Measurements from ENCODE around the gene DPY19L3. TPM values are rescaled to one million over a fixed set of nuclear protein-coding genes. Genes with fewer than 3 reads are reported as not detected.
"Not testable (repeated sequence)": the region's sequence is repeated elsewhere in the genome, so short reads cannot be mapped to it uniquely, and the experiment has no call there.

Gene DPY19L3
- total RNA-seq, 1 donor from 2014 or later, result 83.1 TPM

DNA sequence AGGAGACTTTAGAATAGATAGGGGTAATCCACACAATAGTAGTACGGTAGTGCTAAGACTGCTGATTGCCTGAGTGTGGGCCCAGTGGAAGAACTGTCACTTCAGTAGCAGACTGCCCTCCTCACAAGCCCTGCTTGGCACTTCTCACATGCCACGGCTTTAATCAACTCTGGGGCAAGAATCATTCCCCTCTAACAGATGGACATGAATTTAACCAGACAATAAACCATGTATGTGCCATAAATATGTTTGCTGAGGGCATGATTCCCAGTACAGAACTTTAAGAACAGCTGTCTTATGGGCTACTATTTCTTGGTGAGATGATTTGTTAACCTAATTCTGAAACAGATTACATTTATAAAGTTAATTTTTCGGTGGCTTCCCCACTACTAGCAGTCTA lies 22.0 kb downstream of the DPY19L3 start:
- Histone ChIP-seq H2AFZ (replicated peaks) (no peak overlapping the region), H3K27ac (no peak overlapping the region), H3K27me3 (no peaks in the 10 kb centered on the region), H3K9ac (no peak overlapping the region), H3F3A (ENCODE audit: low read depth) (no peaks in the 10 kb centered on the region), H4K20me1 (ENCODE audit: low read depth) (no peaks in the 10 kb centered on the region), H3K79me2 (ENCODE audit: low read depth) (peaks cover 44% of the 10 kb centered on the region), H3K4me2 (no peak overlapping the region), H3K4me3 (no peak overlapping the region), H3K36me3 (peaks cover 7% of the 10 kb centered on the region), H3K4me1 (no peaks in the 10 kb centered on the region), H3K9me3 (ENCODE audit: low read depth) (no peaks in the 10 kb centered on the region)
- Mint-ChIP-seq H3K4me3 (no peak overlapping the region), H3K27me3 (ENCODE audit: insufficient read depth, low read depth) (peaks cover 3% of the 10 kb centered on the region), H3K36me3 (peaks cover 19% of the 10 kb centered on the region), H3K4me1 (no peaks in the 10 kb centered on the region), H3K9me3 (no peaks in the 10 kb centered on the region), H3K27ac (no peak overlapping the region)
- DNase-seq (ENCODE audit: low spot score), result no peak
- TF ChIP-seq EZH2 (IDR thresholded peaks at IDR 0.05), result no peak

DNA sequence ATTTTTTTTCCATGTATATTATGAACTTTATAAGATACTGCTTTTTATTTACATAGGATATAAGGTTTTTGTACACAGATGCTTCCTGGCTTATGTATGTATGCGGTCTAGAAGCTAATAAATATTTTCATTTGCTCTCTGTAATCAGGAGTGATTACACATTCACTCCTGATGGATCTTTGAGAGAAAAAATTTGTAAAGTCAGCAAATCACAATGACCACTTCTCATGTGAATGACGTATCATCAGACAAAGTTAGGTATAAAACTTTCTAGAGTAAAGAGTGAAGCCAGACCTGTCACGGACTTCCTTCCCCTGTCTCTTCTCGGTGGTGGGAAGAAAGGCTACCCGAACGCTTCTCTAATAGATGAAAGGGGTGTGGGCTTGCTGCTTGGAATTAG lies 31.1 kb downstream of the DPY19L3 start:
- H3K4me3 Mint-ChIP-seq, result no peak overlapping the region
- Histone ChIP-seq H3K27me3 (no peaks in the 10 kb centered on the region), H3K4me1 (no peaks in the 10 kb centered on the region), H3K4me2 (no peak overlapping the region), H3F3A (ENCODE audit: low read depth) (no peaks in the 10 kb centered on the region), H2AFZ (replicated peaks) (no peak overlapping the region), H3K27ac (no peak overlapping the region), H4K20me1 (ENCODE audit: low read depth) (no peaks in the 10 kb centered on the region), H3K9me3 (ENCODE audit: low read depth) (no peaks in the 10 kb centered on the region), H3K36me3 (peaks cover 7% of the 10 kb centered on the region), H3K79me2 (ENCODE audit: low read depth) (peaks cover 1% of the 10 kb centered on the region), H3K4me3 (no peak overlapping the region), H3K9ac (no peak overlapping the region)
- TF ChIP-seq EZH2 (IDR thresholded peaks at IDR 0.05) (no peak), EZH2phosphoT487 (IDR thresholded peaks at IDR 0.05) (no peak)
- TF ChIP-seq, protein P1, sequence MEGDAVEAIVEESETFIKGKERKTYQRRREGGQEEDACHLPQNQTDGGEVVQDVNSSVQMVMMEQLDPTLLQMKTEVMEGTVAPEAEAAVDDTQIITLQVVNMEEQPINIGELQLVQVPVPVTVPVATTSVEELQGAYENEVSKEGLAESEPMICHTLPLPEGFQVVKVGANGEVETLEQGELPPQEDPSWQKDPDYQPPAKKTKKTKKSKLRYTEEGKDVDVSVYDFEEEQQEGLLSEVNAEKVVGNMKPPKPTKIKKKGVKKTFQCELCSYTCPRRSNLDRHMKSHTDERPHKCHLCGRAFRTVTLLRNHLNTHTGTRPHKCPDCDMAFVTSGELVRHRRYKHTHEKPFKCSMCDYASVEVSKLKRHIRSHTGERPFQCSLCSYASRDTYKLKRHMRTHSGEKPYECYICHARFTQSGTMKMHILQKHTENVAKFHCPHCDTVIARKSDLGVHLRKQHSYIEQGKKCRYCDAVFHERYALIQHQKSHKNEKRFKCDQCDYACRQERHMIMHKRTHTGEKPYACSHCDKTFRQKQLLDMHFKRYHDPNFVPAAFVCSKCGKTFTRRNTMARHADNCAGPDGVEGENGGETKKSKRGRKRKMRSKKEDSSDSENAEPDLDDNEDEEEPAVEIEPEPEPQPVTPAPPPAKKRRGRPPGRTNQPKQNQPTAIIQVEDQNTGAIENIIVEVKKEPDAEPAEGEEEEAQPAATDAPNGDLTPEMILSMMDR (IDR thresholded peaks at IDR 0.05), result no peak
- no peaks in the 10 kb centered on the region for H3K9me3 Mint-ChIP-seq
- no peak for DNase-seq (ENCODE audit: low spot score)
- H3K4me1 Mint-ChIP-seq, result no peaks in the 10 kb centered on the region
- no peak overlapping the region for H3K27ac Mint-ChIP-seq
- peaks cover 2% of the 10 kb centered on the region for H3K27me3 Mint-ChIP-seq (ENCODE audit: insufficient read depth, low read depth)
- H3K36me3 Mint-ChIP-seq, result peaks cover 15% of the 10 kb centered on the region

DNA sequence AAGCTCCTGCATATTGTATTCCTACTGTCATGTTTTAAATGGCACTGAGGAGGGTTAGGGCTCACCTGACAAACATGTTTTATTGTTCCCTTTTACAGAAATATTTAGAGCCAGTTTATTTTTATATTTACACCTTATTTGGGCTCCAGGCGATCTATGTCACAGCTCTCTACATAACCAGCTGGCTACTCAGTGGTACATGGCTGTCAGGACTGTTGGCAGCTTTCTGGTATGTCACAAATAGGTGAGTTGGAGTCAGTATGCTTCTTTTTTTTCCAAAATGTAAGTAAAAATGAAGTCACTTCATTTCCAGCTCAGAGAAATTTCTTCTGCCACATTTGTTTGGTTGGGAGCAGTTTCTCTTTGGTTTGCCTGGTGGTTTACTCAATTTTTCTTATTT lies 31.5 kb downstream of the DPY19L3 start:
- Mint-ChIP-seq H3K27ac (no peak overlapping the region), H3K27me3 (ENCODE audit: insufficient read depth, low read depth) (peaks cover 2% of the 10 kb centered on the region), H3K36me3 (peaks cover 15% of the 10 kb centered on the region), H3K4me3 (no peak overlapping the region), H3K9me3 (no peaks in the 10 kb centered on the region), H3K4me1 (no peaks in the 10 kb centered on the region)
- no peak overlapping the region for H3K9ac ChIP-seq
- no peaks in the 10 kb centered on the region for H3K4me1 ChIP-seq
- no peak for DNase-seq (ENCODE audit: low spot score)
- H3F3A ChIP-seq (ENCODE audit: low read depth), result no peaks in the 10 kb centered on the region
- no peak for TF ChIP-seq EZH2phosphoT487 (IDR thresholded peaks at IDR 0.05)
- no peaks in the 10 kb centered on the region for H3K79me2 ChIP-seq (ENCODE audit: low read depth)
- H3K27me3 ChIP-seq, result no peaks in the 10 kb centered on the region
- no peak overlapping the region for H2AFZ ChIP-seq (replicated peaks)
- no peaks in the 10 kb centered on the region for H3K9me3 ChIP-seq (ENCODE audit: low read depth)
- no peak overlapping the region for H3K27ac ChIP-seq
- H3K4me3 ChIP-seq, result no peak overlapping the region
- no peak overlapping the region for H3K4me2 ChIP-seq
- no peaks in the 10 kb centered on the region for H4K20me1 ChIP-seq (ENCODE audit: low read depth)
- H3K36me3 ChIP-seq, result peaks cover 7% of the 10 kb centered on the region

DNA sequence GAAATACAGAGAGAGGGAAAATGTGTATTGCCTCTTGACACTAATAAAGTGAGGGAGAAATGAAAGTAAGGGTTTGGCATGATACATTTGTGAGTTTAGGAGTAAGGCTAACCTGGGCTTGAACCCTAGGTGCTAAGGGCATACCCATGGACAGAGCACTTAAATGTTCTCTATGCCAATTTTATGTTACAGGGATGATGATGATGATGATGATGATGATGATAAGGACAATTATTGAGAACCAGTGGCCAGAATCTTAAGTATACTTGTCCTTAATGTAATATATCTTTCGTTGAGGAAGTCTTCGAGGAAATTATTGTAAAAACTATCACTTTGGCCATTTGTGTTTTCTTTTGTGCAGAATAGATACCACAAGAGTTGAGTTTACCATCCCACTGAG lies 33.2 kb downstream of the DPY19L3 start:
- no peaks in the 10 kb centered on the region for H3K4me1 ChIP-seq
- no peak overlapping the region for H2AFZ ChIP-seq (replicated peaks)
- Mint-ChIP-seq H3K27me3 (ENCODE audit: insufficient read depth, low read depth) (peaks cover 2% of the 10 kb centered on the region), H3K9me3 (no peaks in the 10 kb centered on the region), H3K36me3 (peaks cover 20% of the 10 kb centered on the region), H3K4me1 (no peaks in the 10 kb centered on the region), H3K4me3 (no peak overlapping the region), H3K27ac (no peak overlapping the region)
- no peak overlapping the region for H3K9ac ChIP-seq
- no peak overlapping the region for H3K4me3 ChIP-seq
- no peak for TF ChIP-seq EZH2 (IDR thresholded peaks at IDR 0.05)
- no peak for TF ChIP-seq EZH2phosphoT487 (IDR thresholded peaks at IDR 0.05)
- no peaks in the 10 kb centered on the region for H3F3A ChIP-seq (ENCODE audit: low read depth)
- H3K27ac ChIP-seq, result no peak overlapping the region
- no peaks in the 10 kb centered on the region for H3K27me3 ChIP-seq
- H3K9me3 ChIP-seq (ENCODE audit: low read depth), result no peaks in the 10 kb centered on the region
- no peaks in the 10 kb centered on the region for H4K20me1 ChIP-seq (ENCODE audit: low read depth)
- H3K4me2 ChIP-seq, result no peak overlapping the region
- H3K79me2 ChIP-seq (ENCODE audit: low read depth), result no peaks in the 10 kb centered on the region
- DNase-seq (ENCODE audit: low spot score), result no peak
- no peaks in the 10 kb centered on the region for H3K36me3 ChIP-seq

DNA sequence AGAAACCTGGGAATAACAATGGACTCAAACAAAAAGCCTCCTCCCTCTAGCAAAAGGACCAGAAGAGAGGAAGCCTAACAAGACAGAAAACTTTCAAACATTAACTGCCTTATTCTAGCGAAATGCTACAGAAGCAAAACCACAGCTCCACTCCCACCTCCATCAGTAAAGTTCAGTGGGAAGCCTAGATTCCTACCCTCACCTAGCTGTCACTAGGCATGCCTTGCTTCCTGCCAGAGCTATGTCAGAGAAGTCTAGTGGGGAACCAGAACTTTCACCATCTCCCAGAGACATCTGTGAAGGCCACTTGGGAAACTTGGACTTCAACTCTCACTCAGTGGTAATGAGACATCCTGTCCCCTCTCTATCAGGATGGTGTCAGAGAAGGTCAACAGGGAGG lies 37.1 kb downstream of the DPY19L3 start:
- H3K27ac Mint-ChIP-seq, result no peak overlapping the region
- no peak for DNase-seq (ENCODE audit: low spot score)
- H3K9me3 Mint-ChIP-seq, result no peaks in the 10 kb centered on the region
- H3K4me1 Mint-ChIP-seq, result no peaks in the 10 kb centered on the region
- peaks cover 30% of the 10 kb centered on the region for H3K36me3 Mint-ChIP-seq
- Histone ChIP-seq H3K4me3 (no peak overlapping the region), H3K27ac (no peak overlapping the region), H3K4me2 (no peak overlapping the region), H3K9me3 (ENCODE audit: low read depth) (no peaks in the 10 kb centered on the region), H4K20me1 (ENCODE audit: low read depth) (no peaks in the 10 kb centered on the region), H3K4me1 (no peaks in the 10 kb centered on the region), H3K36me3 (peaks cover 9% of the 10 kb centered on the region), H2AFZ (replicated peaks) (no peak overlapping the region), H3K79me2 (ENCODE audit: low read depth) (no peaks in the 10 kb centered on the region), H3K27me3 (no peaks in the 10 kb centered on the region), H3F3A (ENCODE audit: low read depth) (no peaks in the 10 kb centered on the region), H3K9ac (no peak overlapping the region)
- H3K27me3 Mint-ChIP-seq (ENCODE audit: insufficient read depth, low read depth), result no peaks in the 10 kb centered on the region
- no peak overlapping the region for H3K4me3 Mint-ChIP-seq
- TF ChIP-seq, protein P1 (IDR thresholded peaks at IDR 0.05), result no peak
- no peak for TF ChIP-seq EZH2 (IDR thresholded peaks at IDR 0.05)
- no peak for TF ChIP-seq EZH2phosphoT487 (IDR thresholded peaks at IDR 0.05)

DNA sequence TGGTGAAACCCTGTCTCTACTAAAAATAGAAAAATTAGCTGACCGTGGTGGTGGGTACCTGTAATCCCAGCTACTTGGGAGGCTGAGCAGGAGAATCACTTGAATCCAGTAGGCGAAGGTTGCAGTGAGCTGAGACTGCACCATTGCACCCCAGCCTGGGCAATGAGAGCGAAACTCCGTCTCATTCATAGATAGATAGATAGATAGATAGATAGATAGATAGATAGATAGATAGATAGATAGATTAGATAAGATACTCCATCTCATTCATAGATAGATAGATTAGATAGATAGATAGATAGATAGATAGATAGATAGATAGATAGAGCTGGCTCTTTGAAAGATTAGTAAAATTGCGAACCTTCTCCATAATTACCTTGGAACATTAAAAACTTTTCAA lies 42.0 kb downstream of the DPY19L3 start:
- H3K4me1 Mint-ChIP-seq; H3K27ac ChIP-seq; H3K27ac Mint-ChIP-seq; H3K9me3 ChIP-seq (ENCODE audit: low read depth); H3K9ac ChIP-seq; H3F3A ChIP-seq (ENCODE audit: low read depth); H4K20me1 ChIP-seq (ENCODE audit: low read depth); H3K4me3 ChIP-seq; H2AFZ ChIP-seq (replicated peaks); DNase-seq (ENCODE audit: low spot score); H3K79me2 ChIP-seq (ENCODE audit: low read depth); H3K9me3 Mint-ChIP-seq; H3K4me3 Mint-ChIP-seq; H3K27me3 ChIP-seq; H3K4me2 ChIP-seq; H3K27me3 Mint-ChIP-seq (ENCODE audit: insufficient read depth, low read depth); H3K4me1 ChIP-seq: not testable (repeated sequence)
- H3K36me3 ChIP-seq, result peaks cover 16% of the 10 kb centered on the region
- peaks cover 28% of the 10 kb centered on the region for H3K36me3 Mint-ChIP-seq

Measured in neural progenitor cell (in vitro differentiated cells).